CD4-positive, alpha-beta T cell treated with Interleukin-6 at 100 ng/mL for 8 hours (primary cell): Measurements from ENCODE around the gene SIM2.

Experiments used
- DNase-seq: peaks from one replicate; pipeline ENCODE4 v3.0.0-alpha.2; 2020; ENCODE audit warnings: mixed read lengths, low spot score

The SIM2 gene

DNA sequence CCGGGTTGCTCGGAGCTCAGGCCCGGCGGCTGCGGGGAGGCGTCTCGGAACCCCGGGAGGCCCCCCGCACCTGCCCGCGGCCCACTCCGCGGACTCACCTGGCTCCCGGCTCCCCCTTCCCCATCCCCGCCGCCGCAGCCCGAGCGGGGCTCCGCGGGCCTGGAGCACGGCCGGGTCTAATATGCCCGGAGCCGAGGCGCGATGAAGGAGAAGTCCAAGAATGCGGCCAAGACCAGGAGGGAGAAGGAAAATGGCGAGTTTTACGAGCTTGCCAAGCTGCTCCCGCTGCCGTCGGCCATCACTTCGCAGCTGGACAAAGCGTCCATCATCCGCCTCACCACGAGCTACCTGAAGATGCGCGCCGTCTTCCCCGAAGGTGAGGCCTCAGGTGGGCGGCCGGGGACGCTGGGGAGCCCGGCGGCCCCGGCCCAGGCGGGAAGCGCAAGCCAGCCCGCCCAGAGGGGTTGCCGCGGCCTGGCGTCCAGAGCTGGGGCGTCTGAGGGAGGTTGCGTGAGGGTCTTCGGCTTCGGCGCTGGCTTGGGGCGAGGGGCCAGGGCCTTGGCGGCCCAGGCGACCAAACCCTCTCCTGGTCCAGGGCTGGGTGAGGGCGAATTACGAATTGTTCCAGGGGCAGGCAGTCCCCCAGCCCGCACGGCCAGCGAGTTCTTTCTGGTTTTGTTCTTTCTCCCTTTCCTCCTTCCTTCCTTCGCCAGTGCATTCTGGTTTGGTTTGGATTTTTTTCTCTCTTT is 805 bp downstream of the SIM2 start:
- DNase-seq, result no peak

DNA sequence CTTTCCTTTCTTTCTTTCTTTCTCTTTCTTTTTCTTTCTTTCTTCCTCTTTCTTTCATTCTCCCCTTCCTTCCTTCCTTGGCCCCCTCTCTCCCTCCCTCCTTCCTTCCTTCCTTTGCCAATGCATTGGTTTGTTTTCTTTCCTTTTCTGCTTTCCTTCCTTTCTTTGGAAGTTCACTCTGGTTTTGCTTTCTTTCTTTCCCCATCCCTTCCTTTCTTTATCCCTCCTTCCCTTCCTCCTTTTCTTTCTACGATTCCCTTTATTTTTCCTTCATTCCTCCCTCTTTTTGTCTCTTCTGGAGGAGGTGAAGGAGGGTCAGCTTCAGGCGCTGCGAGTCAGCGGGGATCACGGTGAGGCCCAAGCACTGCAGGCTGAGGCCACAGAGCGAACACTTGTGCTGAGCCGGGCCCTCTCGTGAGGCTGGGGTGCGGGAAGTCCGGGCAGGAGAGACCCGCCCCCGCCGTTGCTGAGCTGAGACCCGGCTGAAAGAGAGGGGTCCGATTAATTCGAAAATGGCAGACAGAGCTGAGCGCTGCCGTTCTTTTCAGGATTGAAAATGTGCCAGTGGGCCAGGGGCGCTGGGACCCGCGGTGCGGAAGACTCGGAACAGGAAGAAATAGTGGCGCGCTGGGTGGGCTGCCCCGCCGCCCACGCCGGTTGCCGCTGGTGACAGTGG is 1.5 kb downstream of the SIM2 start:
- DNase-seq, result no peak

DNA sequence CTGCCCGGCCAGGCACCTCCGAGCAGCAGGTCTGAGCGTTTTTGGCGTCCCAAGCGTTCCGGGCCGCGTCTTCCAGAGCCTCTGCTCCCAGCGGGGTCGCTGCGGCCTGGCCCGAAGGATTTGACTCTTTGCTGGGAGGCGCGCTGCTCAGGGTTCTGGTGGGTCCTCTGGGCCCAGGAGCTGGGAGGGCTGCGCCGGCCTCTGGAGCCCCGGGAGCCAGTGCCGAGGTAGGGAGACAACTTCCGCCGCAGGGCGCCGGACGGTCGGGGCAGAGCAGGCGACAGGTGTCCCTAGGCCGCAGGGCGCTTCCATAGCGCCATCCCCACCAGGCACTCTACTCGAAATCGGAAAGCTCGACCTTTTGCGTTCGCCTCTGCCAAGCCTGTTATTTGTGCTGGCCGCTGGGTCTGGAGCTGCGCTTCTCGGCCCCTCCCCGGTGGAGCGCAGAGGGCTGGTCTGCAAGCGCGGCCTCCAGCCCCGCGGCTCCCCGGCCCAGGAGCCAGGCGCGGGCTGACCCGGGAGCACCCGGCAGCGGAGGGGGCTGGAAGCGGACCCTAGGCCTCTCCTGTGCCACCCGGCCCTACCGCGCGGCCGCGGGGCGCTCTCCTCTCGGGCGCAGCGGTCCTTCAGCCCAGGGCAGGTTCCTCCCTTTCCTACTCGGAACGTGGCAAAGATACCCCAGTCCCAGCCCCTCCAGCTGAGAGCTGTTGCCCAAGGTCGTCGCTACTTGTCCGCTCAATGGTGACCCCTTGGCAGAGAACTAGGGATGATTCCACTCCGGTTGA is 2.2 kb downstream of the SIM2 start:
- DNase-seq, result no peak

DNA sequence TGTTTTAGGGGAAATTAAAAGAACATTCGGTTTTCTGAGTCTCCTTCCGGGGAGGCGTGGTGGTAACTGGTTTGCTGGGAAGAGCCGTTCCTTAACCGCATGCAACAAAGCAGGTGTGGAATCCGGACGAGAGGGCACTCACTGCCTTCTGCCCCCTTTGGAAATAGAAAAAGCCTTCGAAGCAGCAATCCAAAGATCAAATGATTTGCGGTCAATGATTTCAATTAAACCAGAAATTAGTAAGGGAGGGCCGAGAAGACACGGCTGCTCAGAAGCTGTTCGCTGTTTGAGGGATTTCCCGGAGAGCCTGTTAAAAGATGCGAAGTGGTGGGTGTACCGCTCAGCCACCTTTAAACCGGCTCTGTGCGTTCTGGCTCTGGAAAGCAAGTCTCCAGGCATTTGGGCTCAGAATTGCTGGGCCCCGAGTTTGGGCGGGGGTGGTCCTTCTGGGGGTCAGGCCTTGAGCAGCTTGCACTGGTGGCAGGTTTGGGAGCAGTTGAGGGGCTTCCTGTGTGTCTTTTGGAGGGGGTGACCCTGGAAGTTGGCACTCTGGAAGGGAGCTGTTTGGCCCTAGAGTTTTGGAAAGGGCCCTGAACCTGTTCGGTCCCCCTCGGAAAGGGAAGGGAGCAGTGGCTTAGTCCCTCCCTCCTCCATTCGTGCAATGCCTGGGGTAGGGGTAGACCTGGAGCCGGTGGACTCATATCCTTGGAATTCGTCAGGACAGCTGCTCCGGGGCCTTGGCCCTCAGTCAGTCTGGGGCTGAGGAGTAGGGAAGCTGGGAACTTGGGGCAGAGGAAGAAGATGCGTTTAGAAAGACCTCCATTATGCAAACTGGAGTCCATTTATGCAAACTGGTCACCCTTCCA is 3.1 kb downstream of the SIM2 start:
- no peak for DNase-seq

DNA sequence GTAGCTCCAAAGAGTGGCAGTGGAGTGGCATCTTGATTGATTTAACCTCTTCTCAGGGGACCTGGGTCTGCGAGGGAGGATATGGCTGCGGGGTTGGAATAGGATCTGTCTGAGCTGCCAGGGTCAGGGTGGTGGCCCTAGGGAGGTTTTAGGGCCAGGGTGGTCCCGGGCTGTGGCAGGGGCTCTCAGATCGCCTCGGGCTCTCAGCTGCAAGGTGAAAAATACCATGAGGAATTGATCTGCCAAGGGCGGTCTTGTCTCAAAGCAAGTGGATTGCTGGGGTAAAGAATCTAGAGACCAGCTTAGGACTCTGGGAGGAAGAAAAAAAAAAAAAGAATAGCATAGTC is 3.7 kb downstream of the SIM2 start:
- no peak for DNase-seq

DNA sequence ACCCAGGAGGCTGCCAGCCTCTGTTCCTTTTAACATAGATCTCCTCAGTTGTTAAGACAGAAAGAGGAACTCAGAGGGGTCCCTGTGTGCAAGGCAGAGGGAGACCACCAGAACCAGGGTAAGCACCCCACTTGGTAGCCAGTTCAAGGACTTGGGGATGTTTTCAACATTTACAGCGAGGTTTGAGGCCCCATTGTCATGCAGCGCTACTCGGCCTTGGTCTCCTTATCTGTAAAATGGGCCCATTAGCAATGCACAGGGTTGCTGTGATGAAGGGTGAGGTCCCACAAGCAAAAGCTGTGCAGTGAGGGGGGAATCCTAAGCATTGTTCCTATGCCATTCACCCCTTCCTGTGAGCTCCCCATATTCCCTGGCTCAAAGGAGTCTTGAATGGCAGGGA is 4.2 kb downstream of the SIM2 start:
- DNase-seq, result no peak

DNA sequence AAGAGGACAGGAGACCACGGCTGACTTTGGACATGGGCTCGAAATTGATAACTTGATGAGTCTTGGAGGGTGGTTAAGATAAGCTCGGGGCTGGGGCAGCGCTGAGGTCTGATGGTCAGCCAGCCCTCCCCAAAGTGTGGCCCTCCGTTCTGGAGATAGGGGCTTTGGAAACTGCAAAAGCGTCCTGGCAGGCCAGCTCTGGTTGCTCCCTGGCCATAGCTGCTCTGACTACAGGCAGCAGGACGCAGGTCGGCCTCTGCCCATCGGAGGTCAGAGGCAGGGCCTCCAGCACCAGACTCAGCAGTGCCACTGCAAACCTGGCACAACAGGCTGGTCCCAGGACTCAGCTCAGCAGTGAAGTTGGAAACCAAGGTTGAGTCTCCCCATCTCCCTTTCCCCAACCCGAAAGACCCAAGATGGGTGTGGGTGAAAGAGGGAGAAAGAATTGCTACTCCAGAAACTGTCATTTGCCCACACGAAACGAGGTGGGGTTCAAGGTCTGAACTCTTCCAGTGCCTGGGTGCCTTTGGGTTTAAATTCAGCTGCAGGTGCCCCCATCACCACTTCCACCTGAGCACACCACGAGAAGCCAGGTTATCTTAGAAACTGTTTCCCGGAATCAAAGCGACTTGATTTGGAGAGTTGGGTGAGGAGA is 4.8 kb downstream of the SIM2 start:
- no peak for DNase-seq

DNA sequence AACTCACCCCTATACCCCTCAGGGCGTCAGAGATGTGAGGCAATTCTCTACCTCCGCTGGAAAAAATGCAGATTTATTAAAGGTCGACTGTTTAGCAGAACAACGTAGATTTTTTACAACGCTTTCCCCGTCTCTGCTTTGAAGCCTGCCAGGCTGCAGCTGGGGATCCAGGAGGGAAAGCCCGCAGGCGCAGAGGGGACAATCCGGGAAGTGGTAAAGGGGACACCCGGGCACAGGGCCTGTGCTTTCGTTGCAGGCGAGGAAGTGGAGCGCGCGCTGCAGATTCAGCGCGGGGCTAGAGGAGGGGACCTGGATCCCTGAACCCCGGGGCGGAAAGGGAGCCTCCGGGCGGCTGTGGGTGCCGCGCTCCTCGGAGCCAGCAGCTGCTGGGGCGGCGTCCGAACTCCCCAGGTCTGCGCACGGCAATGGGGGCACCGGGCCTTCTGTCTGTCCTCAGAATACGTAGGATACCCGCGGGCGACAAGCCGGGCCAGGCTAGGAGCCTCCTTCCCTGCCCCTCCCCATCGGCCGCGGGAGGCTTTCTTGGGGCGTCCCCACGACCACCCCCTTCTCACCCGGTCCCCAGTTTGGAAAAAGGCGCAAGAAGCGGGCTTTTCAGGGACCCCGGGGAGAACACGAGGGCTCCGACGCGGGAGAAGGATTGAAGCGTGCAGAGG is 5.5 kb downstream of the SIM2 start:
- no peak for DNase-seq

DNA sequence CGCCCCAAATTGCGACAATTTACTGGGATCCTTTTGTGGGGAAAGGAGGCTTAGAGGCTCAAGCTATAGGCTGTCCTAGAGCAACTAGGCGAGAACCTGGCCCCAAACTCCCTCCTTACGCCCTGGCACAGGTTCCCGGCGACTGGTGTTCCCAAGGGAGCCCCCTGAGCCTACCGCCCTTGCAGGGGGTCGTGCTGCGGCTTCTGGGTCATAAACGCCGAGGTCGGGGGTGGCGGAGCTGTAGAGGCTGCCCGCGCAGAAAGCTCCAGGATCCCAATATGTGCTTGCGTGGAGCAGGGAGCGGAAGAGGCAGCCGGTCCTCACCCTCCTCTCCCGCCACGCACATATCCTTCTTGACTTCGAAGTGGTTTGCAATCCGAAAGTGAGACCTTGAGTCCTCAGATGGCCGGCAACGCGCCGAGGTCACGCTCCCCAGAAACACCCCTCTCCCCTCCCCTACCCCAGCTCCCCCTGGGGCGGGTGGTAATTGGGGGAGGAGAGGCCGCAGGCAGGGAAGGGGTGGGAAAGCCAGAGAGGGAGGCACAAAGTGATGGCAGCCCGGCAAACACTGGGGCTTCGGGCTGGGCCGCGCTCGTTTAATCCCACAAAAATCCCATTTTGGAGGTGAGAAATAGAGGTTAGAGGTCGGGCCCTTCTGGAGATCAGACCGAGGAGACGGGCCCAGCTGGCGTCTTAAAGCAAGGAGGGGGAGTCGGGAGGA is 6.2 kb downstream of the SIM2 start:
- no peak for DNase-seq

DNA sequence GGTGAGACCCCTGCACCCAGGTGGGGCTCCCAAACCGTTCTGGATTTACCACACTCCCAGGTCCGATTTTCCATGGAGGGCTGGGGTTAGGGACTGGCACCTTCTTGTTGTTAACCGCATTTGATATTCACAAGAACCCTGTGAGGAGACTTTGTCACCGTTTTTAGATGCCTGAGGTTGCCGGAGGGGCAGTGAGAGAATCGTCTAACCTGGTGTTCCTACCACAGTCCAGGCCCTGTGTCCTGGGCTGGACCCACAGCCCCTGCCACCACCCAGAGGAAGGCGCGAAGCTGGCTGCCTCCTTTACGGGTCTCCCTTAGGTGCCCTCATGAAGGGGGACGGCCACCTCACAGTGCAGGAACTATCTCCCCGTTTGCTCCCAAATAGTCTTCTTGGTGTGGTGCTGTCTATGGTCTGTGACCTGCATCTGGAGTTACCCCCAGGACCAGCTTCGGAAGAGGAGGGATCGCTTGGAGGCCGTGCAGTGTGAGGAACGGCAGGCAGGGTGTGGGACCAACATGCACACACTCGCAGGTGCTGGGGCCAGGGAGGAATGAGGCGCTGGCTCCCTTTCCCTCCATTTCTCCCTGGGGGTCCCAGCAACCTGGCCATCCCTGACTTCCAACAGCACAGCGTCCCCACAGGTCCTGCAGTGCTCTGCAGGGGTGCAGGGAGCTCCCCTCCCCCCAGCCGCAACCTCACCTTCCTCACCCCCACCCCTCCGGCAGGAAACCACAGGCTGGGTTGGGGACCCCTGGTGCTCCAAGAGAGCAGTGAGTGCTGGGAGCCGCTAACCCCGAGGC is 7.0 kb downstream of the SIM2 start:
- no peak for DNase-seq

DNA sequence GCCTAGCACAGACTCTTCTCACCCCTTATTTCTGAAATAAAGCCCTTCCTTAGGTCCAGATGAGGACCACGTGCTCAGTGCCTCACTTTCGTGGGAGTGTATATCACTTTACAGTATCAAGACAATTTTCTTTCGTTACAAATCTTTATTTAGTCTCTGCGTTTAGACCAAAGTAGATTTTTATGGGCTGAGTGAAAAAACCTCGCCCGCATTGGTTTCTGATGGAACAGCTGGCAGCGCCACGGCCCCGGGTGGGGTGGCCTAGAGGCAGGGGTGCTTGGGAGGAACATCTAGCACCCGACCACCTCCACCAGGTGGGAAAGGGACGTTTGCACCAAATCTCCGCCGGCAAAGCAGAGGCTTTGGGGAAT is 7.6 kb downstream of the SIM2 start:
- DNase-seq, result no peak

DNA sequence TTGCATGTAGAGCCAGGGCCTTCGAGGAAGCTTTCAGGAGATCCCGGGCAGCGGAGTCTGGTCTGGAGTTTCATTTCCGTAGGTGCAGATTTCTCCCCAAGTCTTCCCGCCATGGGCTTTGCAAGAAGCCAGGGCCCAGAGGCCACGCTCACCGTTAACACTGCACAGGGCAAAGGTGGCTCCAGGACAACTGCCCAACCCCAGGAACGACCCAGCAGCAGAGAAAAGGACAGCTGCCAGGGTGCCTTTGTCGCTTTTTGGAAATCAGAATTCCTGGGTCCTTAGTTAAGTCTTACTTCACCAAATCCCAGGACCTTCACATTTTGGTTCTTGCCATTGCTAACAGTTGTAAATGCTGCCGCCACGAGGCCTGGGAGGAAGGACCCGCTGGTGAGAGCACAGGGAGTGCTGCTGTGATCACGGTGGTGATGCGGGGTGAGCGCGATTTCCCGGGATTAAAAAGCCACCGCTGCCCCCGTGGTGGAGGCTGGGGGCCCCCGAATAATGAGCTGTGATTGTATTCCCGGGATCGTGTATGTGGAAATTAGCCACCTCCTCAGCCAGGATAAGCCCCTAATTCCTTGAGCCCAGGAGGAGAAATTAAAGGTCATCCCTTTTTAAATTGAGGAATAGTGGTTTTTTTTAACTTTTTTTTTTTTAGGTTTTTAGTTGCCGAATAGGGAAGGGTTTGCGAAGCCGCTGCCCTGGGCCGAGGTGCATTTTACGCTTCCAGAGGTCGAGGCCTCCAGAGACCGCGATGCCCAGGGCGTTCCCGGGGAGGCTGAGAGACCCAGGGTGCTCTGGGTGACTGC is 8.2 kb downstream of the SIM2 start:
- DNase-seq, result no peak

DNA sequence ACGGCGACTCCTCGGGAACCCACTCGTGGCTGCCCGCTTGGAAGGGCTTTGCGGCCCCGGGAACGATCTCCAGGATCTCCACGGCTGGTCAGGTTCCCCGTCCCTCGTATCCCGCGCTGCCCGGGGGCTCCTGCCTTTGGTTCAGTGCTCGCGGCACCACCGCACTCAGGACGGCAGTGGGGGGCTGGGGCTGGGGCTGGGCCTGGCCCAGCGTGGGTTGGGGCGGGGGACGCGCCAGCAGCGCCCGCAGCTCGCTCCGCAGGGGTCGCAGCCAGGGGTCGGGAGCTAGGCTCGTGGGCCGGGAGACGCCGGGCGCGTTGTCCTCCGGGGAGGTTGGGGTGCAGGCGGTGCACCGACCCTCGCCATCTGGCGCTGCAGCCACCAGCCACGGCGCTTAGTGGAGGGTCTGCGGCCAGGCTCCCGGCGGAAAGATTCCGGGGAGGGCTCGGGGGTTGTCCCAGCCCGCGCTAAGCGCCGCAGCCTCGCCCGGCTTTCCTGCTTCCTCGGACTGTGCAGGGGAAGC is 8.9 kb downstream of the SIM2 start:
- DNase-seq, result no peak

DNA sequence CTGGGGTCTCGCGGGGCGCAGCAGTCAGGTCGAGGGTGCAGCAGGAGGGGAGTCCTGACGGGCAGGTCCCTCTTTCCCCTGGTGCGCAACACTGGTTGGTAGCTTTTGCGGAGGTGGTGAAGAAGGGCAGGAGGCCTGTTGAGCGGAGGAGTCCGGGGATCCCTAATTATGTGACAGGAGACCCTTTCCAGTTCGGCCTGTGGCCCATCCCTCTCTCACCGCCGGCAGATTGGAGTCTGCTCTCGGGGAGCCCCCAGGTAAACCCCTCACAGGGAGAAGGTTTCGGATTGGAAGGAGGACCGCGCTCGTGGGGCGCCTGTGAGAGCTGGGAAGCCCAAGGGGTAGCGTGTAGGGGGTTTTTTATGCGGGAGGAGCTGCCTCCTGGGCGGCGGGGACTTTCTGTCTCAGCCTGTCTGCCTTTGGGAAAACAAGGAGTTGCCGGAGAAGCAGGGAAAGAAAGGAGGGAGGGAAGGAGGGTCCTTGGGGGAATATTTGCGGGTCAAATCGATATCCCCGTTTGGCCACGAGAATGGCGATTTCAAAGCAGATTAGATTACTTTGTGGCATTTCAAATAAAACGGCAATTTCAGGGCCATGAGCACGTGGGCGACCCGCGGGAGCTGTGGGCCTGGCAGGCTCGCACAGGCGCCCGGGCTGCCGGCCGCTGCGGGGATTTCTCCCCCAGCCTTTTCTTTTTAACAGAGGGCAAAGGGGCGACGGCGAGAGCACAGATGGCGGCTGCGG is 9.5 kb downstream of the SIM2 start:
- DNase-seq, result no peak

DNA sequence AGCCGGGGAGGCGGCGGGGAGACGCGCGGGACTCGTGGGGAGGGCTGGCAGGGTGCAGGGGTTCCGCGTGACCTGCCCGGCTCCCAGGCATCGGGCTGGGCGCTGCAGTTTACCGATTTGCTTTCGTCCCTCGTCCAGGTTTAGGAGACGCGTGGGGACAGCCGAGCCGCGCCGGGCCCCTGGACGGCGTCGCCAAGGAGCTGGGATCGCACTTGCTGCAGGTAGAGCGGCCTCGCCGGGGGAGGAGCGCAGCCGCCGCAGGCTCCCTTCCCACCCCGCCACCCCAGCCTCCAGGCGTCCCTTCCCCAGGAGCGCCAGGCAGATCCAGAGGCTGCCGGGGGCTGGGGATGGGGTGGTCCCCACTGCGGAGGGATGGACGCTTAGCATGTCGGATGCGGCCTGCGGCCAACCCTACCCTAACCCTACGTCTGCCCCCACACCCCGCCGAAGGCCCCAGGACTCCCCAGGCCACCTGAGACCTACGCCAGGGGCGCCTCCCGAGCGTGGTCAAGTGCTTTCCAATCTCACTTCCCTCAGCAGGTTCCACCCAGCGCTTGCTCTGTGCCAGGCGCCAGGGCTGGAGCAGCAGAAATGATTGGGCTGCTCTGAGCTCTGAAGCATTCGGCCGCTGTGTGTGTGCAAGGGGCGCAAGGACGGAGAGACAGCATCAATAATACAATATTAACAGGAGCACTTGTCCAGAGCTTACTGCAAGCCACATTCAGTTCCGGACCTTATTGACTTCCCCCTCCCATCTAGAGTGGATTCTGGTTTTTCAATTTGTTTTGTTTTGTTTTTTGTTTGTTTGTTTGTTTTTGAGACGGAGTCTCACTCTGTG is 10.3 kb downstream of the SIM2 start:
- no peak for DNase-seq

DNA sequence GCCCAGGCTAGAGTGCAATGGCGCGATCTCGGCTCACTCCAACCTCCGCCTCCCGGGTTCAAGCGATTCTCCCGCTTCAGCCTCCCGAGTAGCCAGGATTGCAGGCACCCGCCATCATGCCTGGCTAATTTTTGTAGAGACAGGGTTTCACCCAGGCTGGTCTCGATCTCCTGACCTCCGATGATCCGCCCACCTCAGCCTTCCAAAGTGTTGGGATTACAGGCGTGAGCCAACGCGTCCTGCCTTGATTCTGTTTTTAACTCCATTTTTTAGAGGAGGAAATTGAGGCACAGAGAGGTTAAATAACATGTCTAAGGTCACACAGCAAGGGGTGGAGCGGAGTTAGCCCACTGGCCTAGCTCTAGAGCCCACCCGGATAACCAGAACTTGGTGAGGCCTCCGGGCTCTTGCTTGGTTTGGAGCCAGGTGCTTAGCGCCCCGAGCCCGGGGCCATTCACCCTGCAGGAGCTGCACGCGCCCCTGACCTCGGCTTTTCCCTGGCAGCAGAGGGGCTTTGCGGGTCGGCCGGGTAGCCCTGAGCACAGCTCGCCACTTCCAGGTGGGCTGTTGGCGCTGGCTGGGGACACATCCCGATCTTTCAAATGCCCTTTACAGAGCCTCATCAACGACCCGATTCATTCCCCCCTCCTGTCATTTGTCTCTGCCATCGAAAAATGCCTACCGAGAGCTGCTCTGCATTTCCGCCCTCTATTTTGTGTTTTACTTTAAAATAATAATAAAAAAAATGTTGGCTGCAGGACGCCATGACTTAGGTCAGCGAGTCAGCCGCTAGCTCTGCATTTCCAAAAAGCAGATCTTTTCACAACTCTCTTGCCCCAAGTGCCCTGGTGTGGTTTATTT is 11.2 kb downstream of the SIM2 start:
- DNase-seq, result no peak
